GM12874 (cell line): ENCODE measurements around the gene METTL26.

Source experiments
- CTCF ChIP-seq: IDR thresholded peaks from 2 replicates; pipeline ENCODE4 v1.5.1; 2011; ENCODE audit warnings: low read depth, mild to moderate bottlenecking, control low read depth, low read length, moderate library complexity; ENCODE audit not compliant: insufficient read depth

Gene METTL26

DNA sequence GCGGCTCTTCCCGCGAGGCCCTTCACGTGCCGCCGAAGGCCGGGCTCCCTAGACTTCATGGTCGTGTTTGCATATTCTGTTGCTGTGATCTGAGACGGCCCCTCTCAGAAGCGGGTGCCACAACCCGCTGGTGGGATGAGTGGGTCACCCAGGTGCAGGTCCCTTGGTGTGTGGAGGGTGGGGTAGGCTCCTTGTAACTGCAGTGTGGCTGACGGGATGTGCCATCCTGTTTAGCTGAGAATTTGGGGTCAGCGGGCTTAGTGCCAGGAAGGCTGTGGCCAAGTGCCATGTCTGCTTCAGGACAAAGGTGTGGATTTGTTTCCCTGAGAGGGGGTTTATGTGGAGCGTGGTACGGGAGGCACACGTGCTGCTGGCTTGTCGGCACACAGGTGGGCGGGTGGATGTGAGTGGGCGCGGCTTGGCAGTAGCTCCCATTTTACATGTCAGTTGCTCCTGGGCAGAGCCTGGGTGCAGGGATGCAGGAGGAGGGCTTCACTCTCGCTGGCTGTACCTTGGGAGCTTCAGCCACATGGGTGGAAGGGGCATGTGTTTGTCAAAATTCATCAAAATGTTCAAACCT, 14.5 kb downstream of the METTL26 start:
- TF ChIP-seq CTCF: no peak

DNA sequence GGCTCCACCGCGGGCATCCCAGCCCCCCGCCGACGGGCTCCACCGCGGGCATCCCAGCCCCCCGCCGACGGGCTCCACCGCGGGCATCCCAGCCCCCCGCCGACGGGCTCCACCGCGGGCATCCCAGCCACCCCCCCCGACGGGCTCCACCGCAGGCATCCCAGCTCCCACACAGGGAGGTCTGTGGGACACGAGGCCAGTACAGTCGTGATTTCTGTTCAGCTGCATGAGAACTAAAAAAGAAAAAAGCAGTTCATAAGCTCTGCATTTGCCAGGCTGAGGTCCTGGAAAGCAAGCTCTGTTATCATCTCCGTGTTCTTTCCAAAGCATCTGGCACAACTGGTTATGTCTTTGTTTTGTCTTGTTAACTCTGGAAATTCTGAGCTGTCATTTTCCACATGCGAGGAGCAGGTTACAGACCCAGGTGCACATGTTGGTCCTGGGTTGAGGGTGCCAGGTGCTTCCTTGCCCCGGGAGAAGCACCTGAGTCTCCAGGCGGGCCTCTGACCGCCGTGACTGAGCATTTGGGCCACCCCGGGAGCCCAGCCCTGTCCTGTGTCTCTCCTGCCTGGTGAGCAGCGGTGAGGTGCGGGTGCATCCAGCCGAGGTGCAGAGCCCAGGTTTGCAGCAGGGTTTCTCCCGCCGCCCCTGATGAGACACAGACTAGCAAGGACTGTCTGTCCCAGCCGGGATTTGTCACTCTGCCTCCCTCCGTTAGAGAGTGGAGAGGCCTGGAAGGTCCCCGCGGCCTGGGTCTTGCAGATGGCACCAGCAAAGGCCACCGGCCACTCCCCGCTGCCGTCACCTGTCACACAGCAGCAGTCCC, 15.2 kb downstream of the METTL26 start:
- no peak for TF ChIP-seq CTCF

DNA sequence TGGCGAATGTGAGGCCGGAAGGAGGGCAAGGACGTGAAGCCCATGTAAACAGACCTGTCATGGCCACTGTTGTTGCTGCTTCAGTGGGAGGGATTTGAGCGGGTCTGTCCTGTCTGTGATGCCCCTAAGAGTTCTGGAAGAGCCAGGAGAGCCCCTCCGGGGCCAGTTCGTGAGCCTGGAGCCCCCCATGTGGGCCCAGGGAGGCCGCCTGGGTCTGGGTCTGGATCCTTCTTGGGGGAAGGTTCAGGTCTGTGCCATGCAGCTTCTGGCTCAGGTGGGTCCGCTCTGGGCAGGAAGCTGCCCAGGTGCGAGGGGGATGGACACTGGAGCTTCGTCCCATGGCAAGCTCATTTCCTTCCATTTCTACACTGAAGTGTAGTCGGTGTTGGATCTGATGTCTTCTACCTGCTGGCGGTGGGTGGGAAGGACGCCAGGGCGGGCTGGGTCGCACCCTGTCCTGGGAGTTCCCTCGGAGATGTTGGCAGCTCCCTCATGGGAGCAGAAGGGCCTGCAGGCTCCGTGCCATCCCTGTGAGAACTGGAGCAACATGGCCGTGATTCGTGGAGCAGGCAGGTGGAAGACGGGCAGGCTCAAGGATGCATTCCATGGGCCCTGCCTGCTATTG, 16.5 kb downstream of the METTL26 start:
- no peak for TF ChIP-seq CTCF

DNA sequence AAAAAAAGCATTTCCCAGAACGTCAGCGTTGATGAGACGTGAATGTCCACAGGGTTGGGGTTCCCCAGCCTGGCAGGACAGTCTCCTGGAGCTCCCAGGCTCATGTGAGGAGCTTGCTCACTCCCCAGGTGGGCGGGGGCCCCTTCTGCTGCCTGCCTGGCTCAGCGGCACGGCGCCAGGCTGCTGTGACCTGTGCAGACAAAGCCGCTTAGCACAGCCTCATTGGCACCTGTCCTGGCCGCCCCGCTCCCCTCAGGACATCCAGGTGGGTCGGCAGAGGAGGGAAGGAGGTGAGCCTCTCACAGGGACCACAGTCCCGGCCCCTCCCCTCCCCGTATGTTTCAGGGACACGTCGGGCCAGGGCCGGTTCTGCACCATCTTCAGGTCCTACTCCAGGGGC, 18.2 kb downstream of the METTL26 start:
- no peak for TF ChIP-seq CTCF

DNA sequence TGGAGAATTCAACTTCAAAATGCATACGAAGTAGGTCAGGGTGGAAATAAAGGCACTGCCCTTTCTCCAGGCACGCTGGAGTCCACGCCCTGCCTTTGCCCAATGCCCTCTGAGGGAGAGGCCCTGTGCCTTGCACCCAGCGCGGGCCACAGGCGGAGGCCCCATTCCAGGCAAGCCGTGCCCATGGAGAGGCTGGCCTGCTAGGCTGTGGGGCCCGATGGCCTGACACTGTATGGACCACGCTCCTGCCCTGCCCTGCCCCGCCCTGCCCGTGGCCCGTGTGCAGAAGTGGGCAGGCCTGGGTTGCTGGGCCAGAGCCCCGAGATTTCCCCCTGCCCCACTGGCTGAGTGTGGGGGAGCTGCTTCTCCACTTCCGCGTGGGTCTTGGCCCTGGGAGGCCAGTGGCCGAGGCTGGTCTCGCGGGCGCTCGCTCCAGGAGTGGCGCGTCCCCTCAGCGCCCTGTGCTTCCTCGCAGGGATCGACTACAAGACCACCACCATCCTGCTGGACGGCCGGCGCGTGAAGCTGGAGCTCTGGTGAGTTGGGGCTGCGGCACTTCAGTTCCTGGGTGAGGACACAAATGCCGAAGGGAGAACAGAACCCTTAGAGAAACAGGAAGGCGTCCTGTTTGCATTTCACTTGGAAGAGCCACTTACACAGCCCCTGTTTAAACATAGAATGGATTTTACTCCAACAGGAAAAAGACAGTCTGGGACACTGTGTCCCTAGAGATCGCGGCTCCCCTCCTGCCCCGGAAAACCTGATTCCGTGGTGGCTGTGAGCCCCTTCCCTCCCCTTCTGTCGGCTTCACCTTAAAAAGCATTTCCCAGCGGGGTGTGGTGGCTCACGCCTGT, 19.1 kb downstream of the METTL26 start:
- no peak for TF ChIP-seq CTCF

DNA sequence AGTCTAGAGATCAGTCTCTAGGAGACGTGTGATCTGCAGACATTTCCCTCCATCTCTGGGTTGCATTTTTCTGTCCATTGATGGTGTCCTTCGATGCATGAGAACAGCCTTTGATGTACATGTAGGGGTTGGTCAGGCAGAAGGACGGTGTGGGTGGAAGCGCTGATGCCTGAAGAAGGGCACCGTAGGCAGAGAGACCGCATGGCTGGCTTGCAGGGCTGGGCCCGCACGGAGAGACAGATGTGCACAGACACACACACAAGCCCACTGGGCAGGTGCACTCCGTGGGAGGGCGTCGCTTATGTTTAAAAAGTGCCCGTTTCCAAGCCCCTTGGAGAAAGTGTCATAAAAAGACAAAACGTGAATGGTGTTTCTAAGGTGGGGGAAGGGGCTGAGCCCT, 21.0 kb downstream of the METTL26 start:
- no peak for TF ChIP-seq CTCF
